ENCODE results near the gene OPCML. TPM values are rescaled to one million over a fixed set of nuclear protein-coding genes. Genes with fewer than 3 reads are reported as not detected.
A peak's percentile ranks its signal among the peaks of the same experiment; 100 is the strongest.

OPCML gene
- total and polyA plus RNA-seq, 2 experiments from 2014 or later, result 1.2 to 4.4 TPM

DNA sequence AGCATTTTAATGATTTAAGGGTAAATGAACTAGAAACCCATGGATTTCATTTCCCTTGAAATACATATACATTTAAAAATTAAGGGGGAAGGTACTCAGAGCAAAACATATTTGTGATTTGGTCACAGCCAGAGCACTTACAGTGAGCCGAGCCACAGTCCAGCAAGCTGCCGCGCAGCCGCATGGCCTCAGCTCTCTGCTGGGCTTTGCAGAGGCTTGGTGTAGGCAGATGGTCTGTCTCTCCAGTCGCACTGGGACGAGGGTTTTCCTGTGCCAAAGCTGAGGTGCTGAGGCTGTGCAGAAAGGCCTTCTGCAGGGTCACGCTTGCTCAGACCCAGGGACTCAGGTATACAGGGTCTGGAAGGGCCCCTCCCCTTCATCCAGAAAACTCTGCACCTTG is 367.3 kb downstream of the OPCML start:
- Mint-ChIP-seq H3K4me3 (no peak overlapping the region), H3K9me3 (no peaks in the 10 kb centered on the region), H3K27me3 (ENCODE audit: insufficient read depth, low read depth, poor library complexity) (peaks cover 3% of the 10 kb centered on the region), H3K36me3 (ENCODE audit: low read depth) (no peaks in the 10 kb centered on the region), H3K4me1 (peaks cover 21% of the 10 kb centered on the region), H3K27ac (no peak overlapping the region)
- Histone ChIP-seq H3K4me2 (no peak overlapping the region), H3K27me3 (ENCODE audit: insufficient read depth) (no peaks in the 10 kb centered on the region), H3K79me2 (replicated peaks; ENCODE audit: insufficient read depth) (no peaks in the 10 kb centered on the region), H3K36me3 (ENCODE audit: insufficient read depth) (no peaks in the 10 kb centered on the region), H4K20me1 (replicated peaks; ENCODE audit: insufficient read depth) (no peaks in the 10 kb centered on the region), H3K4me1 (ENCODE audit: insufficient read depth) (peaks cover 20% of the 10 kb centered on the region), H3K4me3 (no peak overlapping the region), H3K27ac (ENCODE audit: low read depth) (no peak overlapping the region), H3K9me2 (ENCODE audit: insufficient read depth) (no peaks in the 10 kb centered on the region), H2AFZ (peak overlapping the region; percentile 35; the same call in 1 of the 2 replicates), H3F3A (replicated peaks; ENCODE audit: low read depth) (no peaks in the 10 kb centered on the region)
- ATAC-seq (peak; percentile 78), DNase-seq (ENCODE audit: low spot score) (no peak)
- TF ChIP-seq, protein P1, sequence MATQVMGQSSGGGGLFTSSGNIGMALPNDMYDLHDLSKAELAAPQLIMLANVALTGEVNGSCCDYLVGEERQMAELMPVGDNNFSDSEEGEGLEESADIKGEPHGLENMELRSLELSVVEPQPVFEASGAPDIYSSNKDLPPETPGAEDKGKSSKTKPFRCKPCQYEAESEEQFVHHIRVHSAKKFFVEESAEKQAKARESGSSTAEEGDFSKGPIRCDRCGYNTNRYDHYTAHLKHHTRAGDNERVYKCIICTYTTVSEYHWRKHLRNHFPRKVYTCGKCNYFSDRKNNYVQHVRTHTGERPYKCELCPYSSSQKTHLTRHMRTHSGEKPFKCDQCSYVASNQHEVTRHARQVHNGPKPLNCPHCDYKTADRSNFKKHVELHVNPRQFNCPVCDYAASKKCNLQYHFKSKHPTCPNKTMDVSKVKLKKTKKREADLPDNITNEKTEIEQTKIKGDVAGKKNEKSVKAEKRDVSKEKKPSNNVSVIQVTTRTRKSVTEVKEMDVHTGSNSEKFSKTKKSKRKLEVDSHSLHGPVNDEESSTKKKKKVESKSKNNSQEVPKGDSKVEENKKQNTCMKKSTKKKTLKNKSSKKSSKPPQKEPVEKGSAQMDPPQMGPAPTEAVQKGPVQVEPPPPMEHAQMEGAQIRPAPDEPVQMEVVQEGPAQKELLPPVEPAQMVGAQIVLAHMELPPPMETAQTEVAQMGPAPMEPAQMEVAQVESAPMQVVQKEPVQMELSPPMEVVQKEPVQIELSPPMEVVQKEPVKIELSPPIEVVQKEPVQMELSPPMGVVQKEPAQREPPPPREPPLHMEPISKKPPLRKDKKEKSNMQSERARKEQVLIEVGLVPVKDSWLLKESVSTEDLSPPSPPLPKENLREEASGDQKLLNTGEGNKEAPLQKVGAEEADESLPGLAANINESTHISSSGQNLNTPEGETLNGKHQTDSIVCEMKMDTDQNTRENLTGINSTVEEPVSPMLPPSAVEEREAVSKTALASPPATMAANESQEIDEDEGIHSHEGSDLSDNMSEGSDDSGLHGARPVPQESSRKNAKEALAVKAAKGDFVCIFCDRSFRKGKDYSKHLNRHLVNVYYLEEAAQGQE (IDR thresholded peaks at IDR 0.05; ENCODE audit: unreplicated experiment), result no peak
- no peak for TF ChIP-seq JUNB (IDR thresholded peaks at IDR 0.05; ENCODE audit: unreplicated experiment)
- TF ChIP-seq ZNF331 (CRISPR knock-in tag; IDR thresholded peaks at IDR 0.05; ENCODE audit: low read depth), result no peak
- no peak for TF ChIP-seq POLR2AphosphoS5 (IDR thresholded peaks at IDR 0.05; ENCODE audit: low read depth)
- TF ChIP-seq, protein P2, sequence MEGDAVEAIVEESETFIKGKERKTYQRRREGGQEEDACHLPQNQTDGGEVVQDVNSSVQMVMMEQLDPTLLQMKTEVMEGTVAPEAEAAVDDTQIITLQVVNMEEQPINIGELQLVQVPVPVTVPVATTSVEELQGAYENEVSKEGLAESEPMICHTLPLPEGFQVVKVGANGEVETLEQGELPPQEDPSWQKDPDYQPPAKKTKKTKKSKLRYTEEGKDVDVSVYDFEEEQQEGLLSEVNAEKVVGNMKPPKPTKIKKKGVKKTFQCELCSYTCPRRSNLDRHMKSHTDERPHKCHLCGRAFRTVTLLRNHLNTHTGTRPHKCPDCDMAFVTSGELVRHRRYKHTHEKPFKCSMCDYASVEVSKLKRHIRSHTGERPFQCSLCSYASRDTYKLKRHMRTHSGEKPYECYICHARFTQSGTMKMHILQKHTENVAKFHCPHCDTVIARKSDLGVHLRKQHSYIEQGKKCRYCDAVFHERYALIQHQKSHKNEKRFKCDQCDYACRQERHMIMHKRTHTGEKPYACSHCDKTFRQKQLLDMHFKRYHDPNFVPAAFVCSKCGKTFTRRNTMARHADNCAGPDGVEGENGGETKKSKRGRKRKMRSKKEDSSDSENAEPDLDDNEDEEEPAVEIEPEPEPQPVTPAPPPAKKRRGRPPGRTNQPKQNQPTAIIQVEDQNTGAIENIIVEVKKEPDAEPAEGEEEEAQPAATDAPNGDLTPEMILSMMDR (conservative IDR thresholded peaks at IDR 0.05; ENCODE audit: low read depth in 2 of 2), result no peak
- TF ChIP-seq, protein P3, sequence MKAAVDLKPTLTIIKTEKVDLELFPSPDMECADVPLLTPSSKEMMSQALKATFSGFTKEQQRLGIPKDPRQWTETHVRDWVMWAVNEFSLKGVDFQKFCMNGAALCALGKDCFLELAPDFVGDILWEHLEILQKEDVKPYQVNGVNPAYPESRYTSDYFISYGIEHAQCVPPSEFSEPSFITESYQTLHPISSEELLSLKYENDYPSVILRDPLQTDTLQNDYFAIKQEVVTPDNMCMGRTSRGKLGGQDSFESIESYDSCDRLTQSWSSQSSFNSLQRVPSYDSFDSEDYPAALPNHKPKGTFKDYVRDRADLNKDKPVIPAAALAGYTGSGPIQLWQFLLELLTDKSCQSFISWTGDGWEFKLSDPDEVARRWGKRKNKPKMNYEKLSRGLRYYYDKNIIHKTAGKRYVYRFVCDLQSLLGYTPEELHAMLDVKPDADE (IDR thresholded peaks at IDR 0.05), result no peak

GRCh38 chr11:133163463-133164419 is 368.6 kb downstream of the OPCML start:
- no peak overlapping the region for H3K4me2 ChIP-seq
- TF ChIP-seq, protein P2 (conservative IDR thresholded peaks at IDR 0.05; ENCODE audit: low read depth in 2 of 2), result peak; percentile 86 to 87
- no peak for TF ChIP-seq STAT1 (IDR thresholded peaks at IDR 0.05; ENCODE audit: unreplicated experiment)
- H3K4me1 ChIP-seq (ENCODE audit: insufficient read depth), result peaks cover 20% of the 10 kb centered on the region
- peak; percentile 86 for ATAC-seq
- no peaks in the 10 kb centered on the region for H3F3A ChIP-seq (replicated peaks; ENCODE audit: low read depth)
- no peak overlapping the region for H3K4me3 Mint-ChIP-seq
- H3K27ac Mint-ChIP-seq, result no peak overlapping the region
- H2AFZ ChIP-seq, result no peak overlapping the region
- no peaks in the 10 kb centered on the region for H3K36me3 Mint-ChIP-seq (ENCODE audit: low read depth)
- H3K9me3 Mint-ChIP-seq, result no peaks in the 10 kb centered on the region
- peaks cover 3% of the 10 kb centered on the region for H3K27me3 Mint-ChIP-seq (ENCODE audit: insufficient read depth, low read depth, poor library complexity)
- H3K4me3 ChIP-seq, result no peak overlapping the region
- no peaks in the 10 kb centered on the region for H3K9me2 ChIP-seq (ENCODE audit: insufficient read depth)
- peaks cover 21% of the 10 kb centered on the region for H3K4me1 Mint-ChIP-seq
- H4K20me1 ChIP-seq (replicated peaks; ENCODE audit: insufficient read depth), result no peaks in the 10 kb centered on the region
- peak; percentile 86 for DNase-seq (ENCODE audit: low spot score)
- no peaks in the 10 kb centered on the region for H3K27me3 ChIP-seq (ENCODE audit: insufficient read depth)
- H3K27ac ChIP-seq (ENCODE audit: low read depth), result no peak overlapping the region
- H3K36me3 ChIP-seq (ENCODE audit: insufficient read depth), result no peaks in the 10 kb centered on the region
- no peaks in the 10 kb centered on the region for H3K79me2 ChIP-seq (replicated peaks; ENCODE audit: insufficient read depth)

Measured in GM23338 (cell line).